Kidney capillary endothelial cell (primary cell): Measurements from ENCODE around the gene NACAD.
"Not testable (repeated sequence)": the region's sequence is repeated elsewhere in the genome, so short reads cannot be mapped to it uniquely, and the experiment has no call there.

Source experiments
- DNase-seq: peaks from one replicate; pipeline ENCODE4 v3.0.0-alpha.2; 2018; ENCODE audit warnings: low spot score

NACAD gene

GRCh38 chr7:45117582-45117981 lies 28.8 kb upstream of the NACAD start:
- DNase-seq: no peak

- DNase-seq: no peak
These were observed 27.3 kb upstream of the NACAD start for GRCh38 chr7:45116048-45116447.

- no peak for DNase-seq
These were observed 26.2 kb upstream of the NACAD start for GRCh38 chr7:45114926-45115325.

DNA sequence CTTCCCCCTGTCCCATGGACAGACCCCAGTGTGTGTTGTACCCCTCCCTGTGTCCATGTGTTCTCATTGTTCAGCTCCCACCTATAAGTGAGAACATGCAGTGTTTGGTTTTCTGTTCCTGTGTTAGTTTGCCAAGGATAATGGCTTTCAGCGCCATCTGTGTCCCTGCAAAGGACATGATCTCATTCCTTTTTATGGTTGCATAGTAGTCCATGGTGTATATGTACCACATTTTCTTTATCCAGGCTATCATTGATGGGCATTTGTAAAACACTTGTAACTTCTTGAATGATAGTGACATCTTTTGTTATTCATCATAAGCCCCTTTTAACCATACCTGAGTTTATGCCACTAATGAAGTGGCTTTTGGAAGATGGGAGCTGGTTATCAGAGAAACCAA lies 25.5 kb upstream of the NACAD start:
- DNase-seq: not testable (repeated sequence)

DNA sequence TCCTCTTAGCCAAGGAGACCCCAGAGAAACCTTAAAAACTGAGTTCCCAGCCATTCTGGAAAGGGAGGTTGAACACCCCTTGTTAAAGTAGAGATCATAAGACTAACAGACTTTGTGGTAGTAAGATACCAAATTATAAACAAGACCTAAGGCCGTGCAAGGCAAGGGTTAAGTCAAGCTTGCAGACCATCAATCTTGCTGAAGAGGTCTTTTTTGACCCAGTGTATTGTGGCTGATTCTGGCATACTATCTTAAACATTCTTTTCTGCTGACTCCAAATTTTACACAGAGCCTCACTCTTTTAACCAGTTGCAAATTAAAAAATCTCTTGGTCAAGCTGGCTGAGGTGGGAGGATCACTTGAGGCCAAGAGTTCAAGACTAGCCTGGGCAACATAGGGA lies 23.9 kb upstream of the NACAD start:
- no peak for DNase-seq

DNA sequence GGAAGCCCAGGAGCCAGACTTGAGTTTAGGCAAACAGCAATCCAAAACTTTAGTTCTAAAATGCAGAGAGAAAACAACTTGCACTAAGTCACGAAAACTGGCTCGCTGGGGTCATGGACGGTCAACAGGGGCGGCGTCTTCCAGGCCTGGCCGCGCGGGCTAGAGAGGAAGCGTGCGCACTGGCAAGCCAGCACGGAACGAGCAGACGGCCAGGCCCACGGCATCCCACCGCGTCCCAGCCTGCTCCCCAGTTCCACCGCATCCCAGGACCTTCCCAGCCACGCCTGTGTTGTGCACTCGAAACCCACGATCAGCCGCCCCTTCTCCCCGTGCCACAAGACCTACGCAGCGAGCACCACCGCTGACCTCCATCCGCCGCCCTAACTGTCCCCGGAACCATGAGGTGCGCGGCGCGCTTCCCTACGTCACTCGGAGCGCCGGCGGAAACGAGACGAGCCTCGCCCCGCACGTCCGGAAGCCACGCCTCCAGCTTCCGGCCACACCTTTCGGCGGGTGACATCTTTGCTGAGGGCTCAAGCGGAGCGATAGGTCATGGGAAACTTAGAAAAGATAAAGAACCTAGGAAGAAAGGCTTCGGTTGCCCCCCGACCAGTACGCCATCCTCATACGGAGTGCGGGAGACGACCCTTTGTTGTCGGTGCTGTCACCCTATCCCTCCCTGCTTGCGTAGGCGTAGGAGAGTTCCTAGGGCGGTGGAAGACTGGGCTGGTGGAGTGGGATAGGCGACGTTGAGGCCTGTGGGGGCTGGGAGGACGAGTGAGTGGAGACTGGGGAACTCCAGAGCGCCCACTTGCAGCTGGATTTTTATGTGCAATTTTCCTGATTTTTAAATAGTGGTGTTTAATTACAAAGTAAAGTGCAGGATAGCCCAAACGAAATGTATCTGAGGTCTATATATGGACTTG lies 22.8 kb upstream of the NACAD start, which contains the start of gene TBRG4:
Gene TBRG4 (minus strand): TSS at position 400 of the 926 bp plus-strand sequence. CDS start 2,460 bp downstream, outside the sequence.
- DNase-seq: peak; percentile 95

DNA sequence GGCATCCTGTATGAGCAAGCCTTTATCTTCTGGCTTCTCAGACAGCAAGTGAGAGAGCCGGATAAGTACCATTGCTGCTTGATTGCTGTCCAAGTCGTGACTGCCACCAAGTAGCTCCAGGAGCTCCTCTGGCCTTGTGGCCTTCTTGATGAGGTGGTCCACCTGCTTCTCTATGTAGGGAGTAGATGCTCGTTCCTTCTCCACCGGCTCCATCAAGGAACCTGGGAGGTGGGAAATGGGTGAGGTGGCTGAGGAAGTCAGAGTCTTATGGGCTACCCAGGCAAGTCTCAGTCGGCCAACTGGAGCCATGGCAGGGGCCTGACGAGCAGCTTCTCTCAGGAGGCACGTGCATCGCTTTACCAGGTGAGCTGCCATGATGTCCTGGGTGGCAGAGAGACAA lies 20.1 kb upstream of the NACAD start:
- DNase-seq: no peak

GRCh38 chr7:45107356-45107755 lies 18.6 kb upstream of the NACAD start:
- no peak for DNase-seq

DNA sequence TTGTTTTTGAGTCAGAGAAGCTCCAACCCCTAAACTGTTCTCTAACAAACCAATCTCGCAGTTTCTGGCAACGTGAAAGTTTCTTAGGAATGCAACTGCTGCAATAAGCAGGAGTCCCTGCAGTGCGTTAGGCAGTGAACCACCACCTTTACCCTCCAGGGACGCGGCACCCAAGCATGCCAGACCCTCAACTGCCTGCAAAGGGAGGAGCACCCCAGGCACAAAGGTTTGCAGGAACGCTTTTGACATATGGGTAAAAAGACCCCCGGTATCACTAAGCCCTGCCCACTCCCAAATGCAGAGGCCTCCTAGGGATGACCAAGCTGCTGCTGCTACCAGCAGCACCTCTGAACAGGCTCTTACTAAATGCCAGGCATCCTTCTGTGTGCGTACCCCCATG lies 18.1 kb upstream of the NACAD start:
- DNase-seq: no peak

DNA sequence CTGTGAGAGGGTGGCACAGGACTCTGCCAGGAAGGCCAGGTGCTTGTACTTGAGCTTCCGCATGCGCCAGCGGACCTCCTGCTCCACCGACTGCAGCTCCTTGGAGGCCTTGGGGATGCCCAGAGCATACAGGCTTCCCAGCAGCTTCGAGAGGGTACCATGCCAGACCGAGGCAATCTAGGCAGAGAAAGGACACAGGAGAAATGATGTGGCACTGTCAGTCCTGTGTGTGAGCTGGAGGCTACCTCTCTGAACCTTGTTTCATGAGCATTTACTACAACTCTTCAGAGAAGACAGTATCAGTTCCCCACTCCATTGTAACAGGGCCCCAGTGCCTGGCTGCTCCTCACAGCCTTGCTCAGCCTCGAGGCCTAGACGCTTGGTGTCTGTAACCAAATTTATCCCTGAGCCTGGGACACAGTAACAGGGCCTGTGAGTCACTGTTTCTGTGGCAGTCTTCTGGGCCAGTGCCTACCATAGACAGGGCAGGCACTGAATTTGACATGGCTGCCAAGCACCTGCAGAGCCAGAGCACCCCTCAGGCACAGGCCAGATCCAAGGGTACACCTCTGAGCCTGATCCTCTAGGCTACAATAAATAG lies 16.9 kb upstream of the NACAD start:
- DNase-seq: no peak

DNA sequence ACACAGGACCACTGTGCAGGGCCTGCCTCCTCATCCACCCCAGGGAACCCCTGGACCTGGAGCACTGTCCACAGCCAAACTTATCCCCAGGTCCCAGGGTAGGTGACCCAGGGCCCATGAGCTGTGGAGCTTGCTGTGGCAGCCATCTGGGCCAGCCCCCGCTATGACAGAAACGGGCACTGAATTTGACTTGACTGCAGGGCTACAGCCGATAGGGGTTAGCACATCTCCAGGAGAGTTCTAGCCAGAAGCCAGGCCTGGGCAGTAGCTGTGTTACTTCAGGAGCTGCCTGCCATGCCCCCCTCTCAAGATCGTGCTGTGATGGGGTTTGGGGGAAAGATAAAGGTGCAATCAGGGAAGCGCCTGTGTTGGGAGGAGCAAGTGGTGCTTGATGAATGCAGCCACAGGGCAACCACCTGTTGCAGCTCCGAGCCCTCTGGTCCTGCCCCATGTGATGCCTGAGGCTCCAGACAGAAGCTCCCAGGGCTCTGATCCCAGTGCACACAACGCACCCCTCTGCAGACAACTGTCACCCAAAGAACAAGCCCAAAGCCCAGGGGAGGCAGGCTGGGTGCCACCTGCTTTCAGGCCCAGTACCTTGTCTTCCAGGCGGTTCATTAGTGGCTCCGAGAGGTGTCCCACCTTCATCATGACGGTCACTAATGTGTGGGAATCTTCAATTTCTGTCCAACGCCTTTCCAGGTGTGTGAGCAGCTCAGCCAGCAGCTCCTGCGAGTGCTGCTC lies 16.2 kb upstream of the NACAD start:
- no peak for DNase-seq

- no peak for DNase-seq
These were observed 15.4 kb upstream of the NACAD start for GRCh38 chr7:45103958-45104843.

- DNase-seq: no peak
These were observed 14.3 kb upstream of the NACAD start for GRCh38 chr7:45102785-45103712.

GRCh38 chr7:45101748-45102147 lies 13.0 kb upstream of the NACAD start:
- no peak for DNase-seq

DNA sequence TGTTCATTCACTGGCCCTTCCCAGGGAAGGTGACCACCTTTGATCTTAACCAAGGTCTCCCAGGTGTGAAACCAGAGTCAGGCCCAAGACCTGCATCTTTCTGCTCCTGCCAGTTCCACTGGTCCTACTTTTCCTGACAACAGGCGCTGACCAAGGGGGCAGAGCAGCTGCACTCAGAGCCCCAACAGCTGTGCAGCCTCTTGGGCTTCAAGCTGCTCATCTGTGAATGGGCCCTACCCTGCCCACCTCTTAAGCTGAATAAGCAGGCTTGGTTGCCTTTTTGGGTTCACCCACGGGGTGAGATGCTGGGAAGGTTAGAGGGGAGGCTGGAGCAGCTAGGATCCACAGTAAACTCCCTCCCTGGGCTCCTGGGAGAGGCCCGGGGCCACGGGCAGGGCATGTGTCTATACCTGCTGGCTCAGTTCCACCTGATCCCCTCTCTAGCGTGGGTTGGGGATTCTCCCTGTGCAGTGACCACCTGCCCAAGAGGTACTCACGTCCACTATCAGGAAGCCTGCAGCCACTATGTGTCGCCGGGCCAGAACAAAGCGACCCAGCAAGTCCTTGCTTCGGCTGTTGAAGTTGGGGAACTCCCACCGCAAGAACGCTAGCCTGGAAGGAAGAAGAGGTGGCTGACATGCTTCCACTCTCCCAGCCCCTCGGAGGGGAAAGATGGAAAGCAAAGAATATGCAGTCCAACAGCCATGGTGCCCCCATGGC lies 12.2 kb upstream of the NACAD start:
- no peak for DNase-seq

DNA sequence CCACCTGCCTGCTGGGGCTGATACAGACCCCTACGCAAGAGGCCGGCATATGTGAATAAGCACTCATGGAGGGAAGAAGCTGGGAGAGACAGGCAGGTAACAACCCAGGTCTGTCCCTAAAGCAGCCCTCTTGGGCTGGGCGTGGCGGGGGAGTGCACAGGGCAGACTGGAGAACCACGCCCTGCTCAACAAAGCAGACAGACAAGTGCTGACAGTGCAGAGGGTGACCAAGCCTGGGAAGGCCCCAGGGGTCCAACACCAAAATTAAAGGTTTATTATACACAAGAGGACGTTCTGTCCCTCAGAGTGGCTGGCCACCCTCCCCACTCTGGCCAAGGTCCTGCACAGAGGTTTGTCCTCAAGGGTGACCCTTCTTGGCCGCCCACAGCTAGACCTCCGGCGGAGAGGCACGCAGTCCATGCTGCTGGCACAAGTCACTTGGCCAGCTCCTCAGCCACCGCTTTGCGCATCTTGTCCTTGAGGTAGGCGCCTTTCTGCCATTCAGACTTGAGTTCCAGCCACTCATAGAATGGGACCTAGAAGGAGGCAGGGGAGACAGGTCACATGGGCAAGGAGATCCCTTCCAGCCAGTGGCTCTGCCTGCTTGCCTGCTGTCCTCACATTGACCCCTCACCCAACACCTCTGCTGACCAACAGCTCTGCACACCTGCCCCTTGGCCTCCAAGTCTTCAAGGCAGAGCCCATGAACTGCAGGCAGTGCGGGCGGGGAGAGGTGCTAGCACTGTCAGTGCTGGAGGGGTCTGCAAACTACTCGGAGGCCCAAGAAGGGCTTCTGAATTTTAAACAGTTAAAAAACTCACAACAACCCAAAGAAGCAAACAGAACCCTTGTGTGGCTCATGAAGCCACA lies 11.4 kb upstream of the NACAD start:
- DNase-seq: no peak

DNA sequence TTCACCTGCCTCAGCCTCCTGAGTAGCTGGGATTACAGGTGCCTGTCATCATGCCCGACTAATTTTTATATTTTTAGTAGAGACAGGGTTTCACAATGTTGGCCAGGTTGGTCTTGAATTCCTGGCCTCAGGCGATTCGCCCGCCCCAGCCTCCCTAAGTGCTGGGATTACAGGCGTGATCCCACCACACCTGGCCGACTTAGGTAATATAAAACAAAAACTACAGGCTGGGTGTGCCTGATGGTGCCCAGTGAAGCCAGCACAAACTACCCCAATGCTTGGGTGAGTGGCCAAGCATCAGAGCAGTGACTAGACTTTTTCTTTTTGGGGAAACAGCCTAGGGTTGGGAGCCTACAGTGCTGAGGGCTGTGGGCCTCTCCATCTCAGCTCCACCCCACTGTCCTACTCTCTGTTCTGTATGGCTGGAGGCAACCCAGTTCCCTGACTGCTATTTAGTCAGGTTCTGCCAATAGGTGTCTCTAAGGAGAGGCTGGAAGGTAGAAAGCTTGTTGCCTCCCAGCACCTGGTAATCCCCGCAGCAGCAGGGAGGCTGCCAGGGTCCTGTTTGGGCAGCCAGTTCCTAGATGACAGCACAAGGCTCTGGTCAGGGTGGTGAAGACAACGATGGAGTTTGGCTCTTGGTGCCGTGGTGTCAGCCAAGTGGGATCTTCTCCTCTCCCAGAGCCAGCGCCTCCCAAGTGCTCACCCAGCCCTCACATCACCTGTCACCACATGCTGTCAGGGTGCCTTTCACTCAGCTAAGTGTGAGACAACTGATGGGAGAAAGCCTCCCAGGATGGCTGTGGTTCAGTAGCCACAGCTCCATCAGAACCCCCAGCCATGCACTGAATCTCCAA lies 10.4 kb upstream of the NACAD start:
- no peak for DNase-seq

DNA sequence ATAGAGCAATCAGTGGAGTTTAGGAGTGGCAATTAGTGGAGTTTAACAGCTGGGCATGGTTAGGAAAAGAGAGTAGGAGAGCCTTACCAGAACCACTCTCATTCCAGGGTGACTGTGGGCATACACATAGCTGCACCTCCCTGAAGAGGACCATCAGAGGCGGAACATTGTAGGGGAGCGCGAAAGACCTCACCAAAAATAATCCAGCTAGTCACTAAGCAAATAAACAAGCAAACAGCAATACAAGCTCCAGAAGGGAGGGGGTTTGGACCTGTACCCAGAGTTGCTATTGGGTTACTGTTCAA lies 4.1 kb upstream of the NACAD start:
- no peak for DNase-seq
